DMS53 treated with DMSO at 0.1 percent for 48 hours (cell line): Measurements from ENCODE around the gene PGD.
A peak's percentile ranks its signal among the peaks of the same experiment; 100 is the strongest.
"Not testable (repeated sequence)": the region's sequence is repeated elsewhere in the genome, so short reads cannot be mapped to it uniquely, and the experiment has no call there.

Experiments used
- DNase-seq: peaks from one replicate; lab custom pipeline; 2025; ENCODE audit not compliant: unreplicated experiment; lab: John Stamatoyannopoulos, UW

Gene PGD

DNA sequence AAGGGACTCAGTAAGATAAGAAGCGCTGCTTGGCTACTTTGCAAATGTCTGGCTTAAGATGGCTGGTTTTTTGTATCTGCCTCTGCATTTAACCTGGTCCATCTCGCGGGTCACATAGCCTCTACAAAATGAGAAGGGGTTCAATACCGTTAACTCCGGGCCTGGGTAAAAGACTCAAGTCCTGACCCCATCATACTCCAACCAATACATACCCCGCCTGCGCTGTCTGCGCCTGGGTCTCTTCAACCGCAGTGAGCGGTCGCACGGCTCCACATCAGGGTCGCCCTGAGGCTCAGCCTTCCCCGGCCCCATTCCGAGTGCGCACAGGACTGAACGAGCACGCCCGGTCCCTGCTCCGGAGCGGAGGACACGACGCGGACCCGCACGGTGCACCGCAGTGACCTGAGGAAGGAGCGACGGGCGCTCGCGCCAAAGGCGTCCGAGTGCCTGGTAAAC, 558 bp upstream of the PGD start:
- peak; percentile 43 for DNase-seq

DNA sequence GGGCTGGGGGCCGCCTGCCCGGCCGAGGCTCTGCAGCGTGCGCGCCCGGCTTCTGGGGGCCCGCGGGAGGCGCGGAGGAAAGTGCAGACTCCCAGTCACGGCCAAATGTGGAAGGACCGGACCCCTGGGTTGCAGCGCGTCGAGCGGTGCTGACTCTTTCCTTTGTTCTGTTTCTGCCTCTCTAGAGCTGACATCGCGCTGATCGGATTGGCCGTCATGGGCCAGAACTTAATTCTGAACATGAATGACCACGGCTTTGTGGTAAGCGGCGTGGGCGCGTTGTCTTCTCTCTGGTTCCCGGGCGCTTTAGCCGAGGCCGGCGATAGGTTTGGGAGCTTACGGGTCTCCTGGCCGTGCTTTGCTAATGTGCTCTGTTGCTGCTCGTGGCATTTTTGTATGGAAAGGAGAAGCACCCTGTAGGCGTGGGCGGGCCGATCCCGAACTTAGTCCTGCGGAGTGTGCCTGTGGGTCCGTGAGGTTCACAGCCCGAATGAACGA, 629 bp downstream of the PGD start:
- peak; percentile 30 for DNase-seq

DNA sequence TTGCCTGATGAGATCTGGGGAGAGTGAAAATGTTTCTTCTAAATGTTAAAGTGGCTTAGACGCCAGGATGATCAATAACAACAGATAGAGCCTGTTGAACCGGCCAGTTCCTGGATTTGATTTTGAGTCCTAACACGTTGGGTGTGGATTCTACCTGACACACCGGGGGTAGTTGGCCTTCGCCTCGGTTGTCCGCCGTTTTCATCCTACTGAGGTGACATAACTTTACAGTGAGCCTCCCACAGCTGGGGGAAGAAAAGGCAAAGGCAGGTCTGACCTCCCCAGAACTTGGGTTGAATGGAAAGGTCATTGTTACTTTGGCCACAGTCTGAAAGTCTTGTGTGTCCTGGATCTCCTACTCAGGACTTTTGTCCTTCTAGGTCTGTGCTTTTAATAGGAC, 1.1 kb downstream of the PGD start:
- DNase-seq, result no peak

- DNase-seq, result no peak
These were observed 2.4 kb downstream of the PGD start for GRCh38 chr1:10401281-10401680.

GRCh38 chr1:10402729-10403274, 3.9 kb downstream of the PGD start:
- DNase-seq, result no peak

- DNase-seq, result no peak
These were observed 8.3 kb downstream of the PGD start for GRCh38 chr1:10407201-10407600.

DNA sequence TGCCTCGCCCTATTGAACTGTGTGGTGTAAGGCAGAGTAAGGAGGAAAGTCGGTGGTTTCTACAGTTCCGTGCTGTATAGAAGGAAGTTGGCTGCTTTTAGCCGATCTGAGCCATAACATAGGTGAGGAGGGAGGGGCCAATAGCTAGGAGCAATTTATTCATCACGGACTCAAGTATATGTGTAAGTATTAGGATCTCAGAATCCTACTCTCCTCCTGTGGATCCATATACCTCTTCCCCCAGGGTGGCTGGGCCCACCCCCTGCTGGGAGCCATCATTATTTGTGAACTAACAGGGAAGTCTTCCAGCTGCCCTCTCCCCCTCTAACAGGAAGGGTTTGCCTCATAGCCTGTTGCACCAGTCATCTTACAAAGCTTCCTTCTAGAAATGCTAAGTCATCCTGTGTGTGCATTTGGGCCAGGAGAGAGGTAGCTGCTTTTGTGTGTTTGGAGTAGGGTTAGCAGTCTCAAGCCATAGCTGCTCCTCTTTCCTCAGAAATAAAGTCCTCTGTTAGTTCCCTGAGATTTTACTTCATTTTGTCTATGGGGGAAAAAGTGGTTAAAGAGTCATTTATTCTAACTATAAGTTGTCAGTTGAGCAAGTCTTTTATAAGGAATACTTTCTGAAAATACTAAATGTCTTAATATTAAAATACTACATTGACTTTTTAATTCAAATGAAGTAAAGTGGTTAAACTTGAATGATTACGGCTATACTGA, 16.5 kb downstream of the PGD start:
- peak; percentile 41 for DNase-seq

GRCh38 chr1:10415967-10416366, 17.1 kb downstream of the PGD start:
- not testable (repeated sequence) for DNase-seq

- DNase-seq, result not testable (repeated sequence)
These were observed 19.9 kb downstream of the PGD start for GRCh38 chr1:10418741-10419140.

- no peak for DNase-seq
These were observed 20.5 kb downstream of the PGD start for GRCh38 chr1:10419351-10419750.

- no peak for DNase-seq
These were observed 22.8 kb downstream of the PGD start for GRCh38 chr1:10421637-10422036.

GRCh38 chr1:10424034-10424433, 25.2 kb downstream of the PGD start:
- no peak for DNase-seq

DNA sequence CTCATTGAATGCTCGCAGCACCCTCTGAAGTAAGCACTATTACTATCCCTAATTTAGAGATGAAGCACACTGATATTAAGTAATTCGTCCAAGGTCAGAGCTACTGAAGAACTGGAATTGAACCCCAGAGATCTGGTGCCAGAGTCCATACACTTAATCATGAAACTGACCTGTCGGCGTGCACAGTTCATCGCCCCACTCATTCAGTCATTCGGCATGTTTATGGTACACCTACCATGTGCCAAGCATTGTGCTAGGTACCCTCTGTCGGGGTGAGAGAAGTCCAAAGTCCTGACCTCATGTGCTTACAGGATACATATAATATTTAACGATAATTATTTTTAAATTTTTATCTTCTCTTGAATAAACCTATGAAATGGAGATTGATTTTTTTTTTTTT, 25.8 kb downstream of the PGD start:
- no peak for DNase-seq

- not testable (repeated sequence) for DNase-seq
These were observed 27.1 kb downstream of the PGD start for GRCh38 chr1:10425826-10426534.

GRCh38 chr1:10426535-10426848, 27.6 kb downstream of the PGD start:
- DNase-seq, result not testable (repeated sequence)

GRCh38 chr1:10428984-10429383, 30.1 kb downstream of the PGD start:
- DNase-seq, result no peak

DNA sequence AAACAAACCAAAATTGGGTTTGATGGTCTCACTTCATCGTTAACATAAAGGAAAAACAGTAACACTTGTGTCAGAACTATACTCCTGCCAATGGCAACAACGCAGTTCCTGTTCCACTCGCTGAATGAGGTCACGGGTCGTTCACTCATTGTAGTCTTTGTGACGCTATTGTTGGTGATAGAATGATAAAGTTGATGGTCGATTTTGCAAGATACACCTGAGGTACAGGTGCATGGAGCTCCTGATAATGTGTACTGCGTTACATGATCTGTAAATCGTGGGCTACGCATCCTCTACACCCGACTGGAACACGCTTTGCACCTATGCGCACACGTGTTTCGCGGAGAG, 31.0 kb downstream of the PGD start:
- no peak for DNase-seq

DNA sequence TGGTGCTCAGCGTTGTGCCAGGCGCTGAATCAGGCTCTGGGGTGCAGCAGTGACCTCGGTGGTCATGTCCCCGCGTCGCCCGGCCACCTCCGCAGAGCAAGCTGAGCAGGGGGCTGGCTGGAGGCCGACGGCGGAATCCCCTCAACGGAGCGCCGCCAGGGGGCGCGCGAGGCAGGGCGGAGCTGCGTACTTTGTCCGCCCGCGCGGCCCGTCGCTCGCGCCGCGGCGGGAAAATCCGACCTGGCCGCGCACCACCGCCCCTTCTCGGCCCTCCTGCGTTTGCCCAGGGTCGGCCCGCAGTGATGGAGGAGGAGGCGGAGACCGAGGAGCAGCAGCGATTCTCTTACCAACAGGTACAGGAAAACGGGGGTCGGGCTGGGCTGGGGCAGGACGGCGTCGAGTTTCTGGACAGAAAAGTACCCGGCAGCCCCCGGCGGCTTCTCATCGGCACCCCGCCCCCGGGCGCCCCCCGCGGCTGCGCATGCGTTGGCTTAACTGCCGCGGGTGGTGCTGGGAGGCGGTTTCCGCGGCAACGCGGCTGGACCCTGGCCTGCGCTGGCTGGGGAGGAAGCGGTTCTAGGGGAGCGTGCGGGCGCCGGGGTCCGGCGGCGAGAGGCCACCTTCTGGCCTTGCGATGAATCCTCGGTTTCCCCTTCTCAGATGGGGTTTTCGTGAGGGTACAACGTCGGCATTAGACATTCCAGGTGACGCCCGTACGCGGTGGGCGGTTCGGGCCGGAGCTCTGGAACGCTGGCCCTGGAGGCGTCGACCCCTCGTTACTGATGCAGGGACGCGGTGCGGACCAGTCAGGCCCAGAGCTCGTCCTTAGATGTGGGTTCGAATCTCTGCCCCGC, 31.6 kb downstream of the PGD start, which contains the start of gene CENPS:
TSS of gene CENPS (plus strand) at position 218 of the 854 bp plus-strand sequence. CDS start at position 303, 85 bp downstream.
- peak; percentile 71 for DNase-seq

DNA sequence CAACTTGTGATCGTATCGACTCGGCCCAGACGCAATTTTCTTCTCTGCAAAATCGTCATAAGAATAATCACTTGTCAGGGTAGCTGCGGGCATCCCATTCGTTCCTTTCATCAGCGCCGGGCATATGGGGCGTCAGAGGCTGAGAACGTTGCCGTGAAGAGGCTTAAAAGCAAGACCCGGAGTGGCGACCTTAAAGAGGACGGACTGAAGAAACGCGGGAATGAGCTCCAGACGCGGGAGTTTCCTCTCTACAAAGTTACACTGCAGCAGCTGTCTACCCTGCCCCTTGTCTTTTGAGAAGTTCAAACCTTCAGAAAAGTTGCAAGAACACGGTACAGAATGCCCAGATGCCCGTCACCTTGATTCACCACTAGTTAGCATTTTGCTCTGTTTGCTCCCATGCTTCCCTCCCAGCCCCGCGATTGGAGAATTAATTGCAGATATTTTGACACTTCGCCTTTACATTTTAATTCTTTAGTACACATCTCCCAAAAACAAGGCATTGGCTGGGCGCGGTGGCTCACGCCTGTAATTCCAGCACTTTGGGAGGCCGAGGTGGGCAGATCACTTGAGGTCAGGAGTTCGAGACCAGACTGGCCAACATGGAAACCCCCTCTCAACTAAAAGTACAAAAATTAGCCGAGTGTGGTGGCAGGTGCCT, 32.3 kb downstream of the PGD start:
- DNase-seq, result no peak

DNA sequence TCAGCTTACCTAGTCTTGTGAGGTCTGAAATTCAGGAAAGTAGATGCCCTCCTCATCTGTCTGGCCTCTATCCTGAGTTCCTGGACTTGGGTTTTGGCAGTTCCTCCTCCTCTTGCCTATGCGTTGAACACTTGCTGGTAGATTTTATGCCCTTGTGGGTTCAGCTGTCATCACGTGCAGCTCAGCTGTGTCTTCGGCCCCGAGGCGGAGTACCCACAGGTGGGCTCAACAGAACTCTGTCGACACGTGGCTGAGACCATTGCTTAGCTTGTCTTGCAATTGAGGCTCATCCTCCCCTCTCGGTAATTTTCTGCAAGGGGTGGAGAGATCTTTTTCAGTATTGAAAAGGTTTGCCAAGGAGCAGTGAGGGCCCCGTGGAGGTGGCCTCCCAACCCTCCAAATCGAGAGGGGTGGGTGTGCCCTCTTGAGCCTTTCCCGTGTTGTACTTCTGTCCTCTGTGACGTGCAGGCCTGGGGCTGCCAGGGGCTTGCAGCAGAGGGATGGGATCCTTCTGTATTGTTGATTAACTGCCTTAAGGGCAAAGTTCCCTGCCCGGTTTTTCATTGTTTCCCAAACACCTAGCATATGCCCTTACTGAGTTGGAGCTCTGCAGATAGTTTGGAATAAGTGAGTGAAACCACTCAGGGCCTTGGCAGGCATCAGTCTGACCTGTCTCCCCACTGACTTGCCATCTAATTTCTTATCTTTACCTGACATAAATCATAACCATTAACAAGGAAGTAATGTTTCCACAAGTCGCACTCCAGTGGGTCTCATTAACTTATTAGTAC, 34.2 kb downstream of the PGD start:
- DNase-seq, result no peak
